Neural cell (in vitro differentiated cells): ENCODE results near the gene HDGFL2. TPM values are rescaled to one million over a fixed set of nuclear protein-coding genes. Genes with fewer than 3 reads are reported as not detected.

Experiments
- H2AFZ ChIP-seq: fragments of 200-600, 300-800 bp; sonication (generic), shearing (Covaris generic); 2 replicates; pipeline ENCODE4 v1.6.0; 2014; ENCODE audit warnings: low read depth, mild to moderate bottlenecking, antibody characterized with exemption, low read length, moderate library complexity
- H3F3A ChIP-seq: fragments of 200-600 bp; shearing (Covaris generic); 2 replicates; pipeline ENCODE4 v1.6.1; 2016; ENCODE audit warnings: mild to moderate bottlenecking, moderate library complexity, mixed read lengths, antibody characterized with exemption, low read length; ENCODE audit not compliant: insufficient read depth, poor library complexity, severe bottlenecking
- H3K27ac ChIP-seq: fragments of 200-600, 300-800 bp; sonication (generic), shearing (Covaris generic); 2 replicates; pipeline ENCODE4 v1.5.1; 2014; ENCODE audit warnings: mild to moderate bottlenecking, low read length, moderate library complexity
- H3K27me3 ChIP-seq: fragments of 300-800, 200-600 bp; sonication (generic), shearing (Covaris generic); 2 replicates; pipeline ENCODE4 v1.6.0; 2014; ENCODE audit warnings: mild to moderate bottlenecking, low read depth, low read length, moderate library complexity; ENCODE audit not compliant: insufficient read depth
- H3K36me3 ChIP-seq: fragments of 300-800, 200-600 bp; sonication (generic), shearing (Covaris generic); 2 replicates; pipeline ENCODE4 v1.5.1; 2014; ENCODE audit warnings: mild to moderate bottlenecking, antibody characterized with exemption, low read length, moderate library complexity; ENCODE audit not compliant: insufficient read depth
- H3K4me2 ChIP-seq: fragments of 300-800, 200-600 bp; sonication (generic), shearing (Covaris generic); 2 replicates; pipeline ENCODE4 v1.6.0; 2014; ENCODE audit warnings: mild to moderate bottlenecking, low read length
- H3K4me3 ChIP-seq: fragments of 300-800, 200-600 bp; sonication (generic), shearing (Covaris generic); 2 replicates; pipeline ENCODE4 v1.5.1; 2014; ENCODE audit warnings: mild to moderate bottlenecking, low read length, moderate library complexity
- H3K79me2 ChIP-seq: fragments of 200-600 bp; shearing (Covaris generic); replicated peaks from 2 replicates; pipeline ENCODE4 v1.6.0; 2014; ENCODE audit warnings: mild to moderate bottlenecking, low read length, moderate library complexity; ENCODE audit not compliant: insufficient read depth
- H3K9ac ChIP-seq: fragments of 300-800, 200-600 bp; sonication (generic), shearing (Covaris generic); 2 replicates; pipeline ENCODE4 v1.6.1; 2016; ENCODE audit warnings: mild to moderate bottlenecking, low read length, mixed read lengths
- H3K9me2 ChIP-seq: fragments of 200-600 bp; shearing (Covaris generic); 2 replicates; pipeline ENCODE4 v1.6.1; 2016; ENCODE audit warnings: mild to moderate bottlenecking, low read length, mixed read lengths; ENCODE audit not compliant: insufficient read depth
- H3K9me3 ChIP-seq: fragments of 200-600, 300-800 bp; sonication (generic), shearing (Covaris generic); 2 replicates; pipeline ENCODE4 v1.6.1; 2016; ENCODE audit warnings: mild to moderate bottlenecking, mixed run types, low read length, moderate library complexity, mixed read lengths
- H4K20me1 ChIP-seq: fragments of 200-600 bp; shearing (Covaris generic); 2 replicates; pipeline ENCODE4 v1.6.1; 2016; ENCODE audit warnings: mild to moderate bottlenecking, mixed run types; ENCODE audit not compliant: insufficient read depth
- CTCF ChIP-seq: fragments of 450-650 bp; IDR thresholded peaks from 2 replicates; pipeline ENCODE4 v1.5.1; 2014; ENCODE audit warnings: antibody characterized with exemption, mild to moderate bottlenecking, moderate library complexity; ENCODE audit not compliant: poor library complexity, severe bottlenecking
- EP300 ChIP-seq: fragments of 450-650 bp; conservative IDR thresholded peaks from 2 replicates; pipeline ENCODE4 v1.6.1; 2014; ENCODE audit warnings: antibody characterized with exemption, mild to moderate bottlenecking, moderate library complexity; ENCODE audit not compliant: poor library complexity, severe bottlenecking
- EZH2 ChIP-seq: fragments of 200-600, 300-800 bp; shearing (Covaris generic), sonication (generic); IDR thresholded peaks from 2 replicates; pipeline ENCODE4 v1.6.1; 2014; ENCODE audit warnings: antibody characterized with exemption, low read length, borderline replicate concordance, mild to moderate bottlenecking; ENCODE audit not compliant: insufficient read depth, poor library complexity, severe bottlenecking
- MXI1 ChIP-seq: fragments of 450-650 bp; conservative IDR thresholded peaks from 2 replicates; pipeline ENCODE4 v1.6.1; 2014; ENCODE audit warnings: antibody characterized with exemption, mild to moderate bottlenecking; ENCODE audit not compliant: poor library complexity, severe bottlenecking
- POLR2AphosphoS5 ChIP-seq: IDR thresholded peaks from 2 replicates; pipeline ENCODE4 v1.6.1; 2012
- RAD21 ChIP-seq: fragments of 450-650 bp; conservative IDR thresholded peaks from 2 replicates; pipeline ENCODE4 v1.6.1; 2014; ENCODE audit warnings: antibody characterized with exemption, mild to moderate bottlenecking, moderate library complexity
- REST ChIP-seq: IDR thresholded peaks from 2 replicates; pipeline ENCODE4 v1.6.1; 2012; ENCODE audit warnings: borderline replicate concordance
- SMC3 ChIP-seq: fragments of 450-650 bp; conservative IDR thresholded peaks from 2 replicates; pipeline ENCODE4 v1.6.1; 2014; ENCODE audit warnings: antibody characterized with exemption, mild to moderate bottlenecking, moderate library complexity; ENCODE audit not compliant: poor library complexity
- TAF1 ChIP-seq: IDR thresholded peaks from 2 replicates; pipeline ENCODE4 v1.6.1; 2012; ENCODE audit warnings: low read depth
- polyA plus RNA-seq: library from polyadenylated mRNA; depleted of rRNA; stranded (reverse); fragments of >200 nt; gene quantifications from 2 replicates; pipeline ENCODE4 v1.2.3, GENCODE V29; 2014

Gene HDGFL2
- polyA plus RNA-seq, 1 donor from 2014 or later: 79.7 TPM

- H3K36me3 ChIP-seq: no peaks in the 10 kb centered on the region
- no peak overlapping the region for H3K9ac ChIP-seq
- no peak for TF ChIP-seq RAD21
- TF ChIP-seq CTCF: no peak
- no peak overlapping the region for H3K4me3 ChIP-seq
- no peaks in the 10 kb centered on the region for H4K20me1 ChIP-seq
- H3K4me2 ChIP-seq: no peak overlapping the region
- H3K79me2 ChIP-seq: no peaks in the 10 kb centered on the region
- no peaks in the 10 kb centered on the region for H3K9me2 ChIP-seq
- H3K9me3 ChIP-seq: no peaks in the 10 kb centered on the region
- no peak overlapping the region for H2AFZ ChIP-seq
- H3K27ac ChIP-seq: no peak overlapping the region
- H3K27me3 ChIP-seq: no peaks in the 10 kb centered on the region
- no peaks in the 10 kb centered on the region for H3F3A ChIP-seq
These were observed 33.7 kb downstream of the HDGFL2 start for GRCh38 chr19:4505570-4506448.

GRCh38 chr19:4506449-4507149 lies 34.5 kb downstream of the HDGFL2 start:
- Histone ChIP-seq H3K9me2 (no peaks in the 10 kb centered on the region), H3K27ac (no peak overlapping the region), H3K9ac (no peak overlapping the region), H3F3A (no peaks in the 10 kb centered on the region), H3K4me2 (no peak overlapping the region), H3K27me3 (no peaks in the 10 kb centered on the region), H3K4me3 (no peak overlapping the region), H3K36me3 (no peaks in the 10 kb centered on the region), H4K20me1 (no peaks in the 10 kb centered on the region), H3K9me3 (no peaks in the 10 kb centered on the region), H2AFZ (no peak overlapping the region), H3K79me2 (no peaks in the 10 kb centered on the region)
- TF ChIP-seq RAD21 (no peak), REST (no peak), SMC3 (no peak), EP300 (no peak), CTCF (no peak), TAF1 (no peak), POLR2AphosphoS5 (no peak), EZH2 (no peak), MXI1 (no peak)
